GF-D8 (cell line): ENCODE data around the gene ADAMTSL2.

ENCODE experiments used
- DNase-seq: peaks from one replicate; lab custom pipeline; 2025; lab: John Stamatoyannopoulos, UW

ADAMTSL2 gene

GRCh38 chr9:133589454-133590227, 55.1 kb downstream of the ADAMTSL2 start:
- DNase-seq, result no peak

DNA sequence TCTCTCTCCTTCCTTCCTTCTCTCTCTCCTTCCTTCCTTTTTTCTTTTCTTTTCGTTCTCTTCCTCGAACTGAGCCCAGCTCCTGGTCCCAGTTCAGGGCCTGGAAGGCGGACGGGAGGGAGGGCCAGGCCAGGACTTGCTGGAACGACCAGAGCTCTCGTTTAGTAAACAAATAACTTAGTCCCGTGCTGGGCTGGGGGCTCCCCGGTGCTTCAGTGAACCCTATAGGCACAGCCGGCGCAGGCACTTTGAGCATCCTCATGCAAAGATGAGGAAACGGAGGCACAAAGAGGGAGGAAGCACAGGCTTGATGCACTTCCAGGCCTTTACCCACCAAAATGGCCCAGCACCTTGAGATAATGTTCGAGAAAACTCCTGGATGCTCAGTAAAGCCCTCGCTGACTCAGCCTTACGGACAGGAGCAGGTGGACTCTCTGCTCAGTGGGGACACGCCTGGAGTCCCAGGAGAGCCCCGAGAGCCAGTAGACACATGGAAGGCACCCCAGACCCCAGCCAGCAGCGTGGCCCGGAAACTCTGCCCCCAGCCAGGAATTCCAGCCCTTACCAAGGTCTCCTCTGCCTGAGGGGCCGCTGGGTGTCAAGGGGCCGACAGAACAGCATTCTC, 55.8 kb downstream of the ADAMTSL2 start:
- no peak for DNase-seq

GRCh38 chr9:133591116-133591910, 56.8 kb downstream of the ADAMTSL2 start:
- DNase-seq, result no peak

GRCh38 chr9:133591985-133592384, 57.5 kb downstream of the ADAMTSL2 start:
- DNase-seq, result no peak

DNA sequence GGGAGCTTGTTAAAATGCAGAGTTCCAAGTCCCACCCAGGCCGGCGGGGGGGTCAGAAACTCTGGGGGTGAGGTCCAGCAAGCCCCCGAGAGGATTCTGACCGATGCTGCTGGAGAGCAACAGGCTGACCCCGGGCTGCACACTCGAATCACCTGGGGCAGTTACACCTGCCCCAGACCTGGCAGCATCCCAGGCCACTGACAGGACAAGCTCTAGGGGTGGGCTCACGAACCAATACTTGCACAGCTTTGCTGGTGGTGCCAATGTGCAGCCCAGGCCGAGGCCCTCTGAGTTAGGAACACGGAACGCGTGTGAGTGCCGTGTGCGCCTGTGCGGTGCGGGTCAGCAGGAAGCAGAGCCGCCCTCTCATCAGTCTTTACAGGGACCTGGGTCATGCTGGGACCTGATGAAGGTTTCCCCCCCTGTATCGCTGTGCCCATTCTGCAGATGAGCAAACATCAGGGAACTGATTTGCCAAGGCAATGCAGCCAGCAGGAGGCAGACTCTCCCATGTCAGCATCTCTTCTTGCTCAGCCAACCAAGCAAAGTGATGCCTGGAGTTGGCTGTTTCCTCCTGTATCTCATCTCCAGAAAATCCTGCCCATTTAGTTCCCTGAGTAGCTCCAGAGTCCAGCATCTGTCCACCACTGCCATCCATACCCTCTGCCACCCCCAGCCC, 58.4 kb downstream of the ADAMTSL2 start:
- DNase-seq, result no peak

- no peak for DNase-seq
These were observed 59.2 kb downstream of the ADAMTSL2 start for GRCh38 chr9:133593587-133594253.

- no peak for DNase-seq
These were observed 59.8 kb downstream of the ADAMTSL2 start for GRCh38 chr9:133594310-133594709.

- DNase-seq, result no peak
These were observed 61.4 kb downstream of the ADAMTSL2 start for GRCh38 chr9:133595910-133596309.

DNA sequence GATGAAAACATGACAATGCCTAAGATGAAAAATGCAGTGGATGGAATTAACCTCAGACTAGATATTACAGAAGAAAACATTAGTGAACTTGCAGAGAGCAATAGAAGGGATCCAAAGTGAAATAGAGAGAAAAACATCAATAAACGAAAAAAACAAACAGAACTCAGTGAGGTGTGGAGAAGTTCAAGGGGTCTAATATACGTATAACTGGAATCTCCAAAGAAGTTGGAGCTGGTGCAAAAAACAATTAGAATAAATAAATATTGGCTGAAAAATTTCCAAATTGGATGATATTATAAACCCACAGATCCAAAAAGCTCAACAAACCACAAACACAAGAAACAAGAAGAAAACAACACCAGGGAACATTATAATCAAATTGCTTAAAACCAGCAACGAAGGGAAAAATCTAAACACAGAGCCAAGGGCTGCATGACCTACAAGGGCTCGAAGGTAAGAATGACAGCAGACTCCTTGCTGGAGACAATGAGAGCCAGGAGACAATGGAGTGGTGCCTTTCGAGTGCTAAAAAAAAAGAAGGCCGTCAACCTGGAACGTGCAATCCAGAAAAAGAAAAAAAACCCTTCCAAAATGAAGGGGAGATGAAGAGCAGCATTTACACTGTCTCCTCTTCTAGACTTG, 62.9 kb downstream of the ADAMTSL2 start:
- DNase-seq, result no peak

- DNase-seq, result no peak
These were observed 64.5 kb downstream of the ADAMTSL2 start for GRCh38 chr9:133598978-133599377.

DNA sequence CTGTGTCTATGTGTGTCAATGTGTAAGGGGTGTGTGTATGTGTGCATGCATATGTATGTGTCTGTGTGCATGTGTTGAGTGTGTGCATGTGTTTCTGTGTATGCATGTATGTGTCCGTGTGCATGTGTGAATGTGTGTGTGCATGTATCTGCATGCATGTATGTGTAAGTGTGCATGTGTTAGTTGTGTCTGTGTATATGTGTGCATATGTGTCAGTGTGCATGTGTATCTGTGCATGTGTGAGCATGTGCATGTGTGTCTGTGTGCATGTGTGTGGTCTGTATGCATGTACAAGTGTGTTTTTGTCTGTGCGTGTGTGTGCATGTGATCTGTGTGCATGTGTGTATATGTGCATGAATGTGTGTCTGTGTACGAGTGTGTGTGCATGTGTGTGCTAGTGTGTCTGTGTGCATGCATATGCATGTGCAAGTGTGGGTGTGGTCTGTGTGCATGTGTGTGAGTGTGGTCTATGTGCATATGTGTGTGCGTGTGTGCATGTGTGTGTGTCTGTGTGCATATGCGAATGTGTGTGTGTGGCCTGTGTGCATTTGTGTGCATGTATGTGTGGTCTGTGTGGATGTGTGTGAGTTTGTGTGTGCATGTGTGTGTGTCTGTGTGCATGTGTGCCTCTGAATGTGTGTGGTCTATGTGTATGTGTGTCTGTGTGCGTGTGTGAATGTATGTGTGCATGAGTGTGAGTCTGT, 65.1 kb downstream of the ADAMTSL2 start:
- DNase-seq, result no peak

GRCh38 chr9:133600739-133601138, 66.2 kb downstream of the ADAMTSL2 start:
- DNase-seq, result no peak

DNA sequence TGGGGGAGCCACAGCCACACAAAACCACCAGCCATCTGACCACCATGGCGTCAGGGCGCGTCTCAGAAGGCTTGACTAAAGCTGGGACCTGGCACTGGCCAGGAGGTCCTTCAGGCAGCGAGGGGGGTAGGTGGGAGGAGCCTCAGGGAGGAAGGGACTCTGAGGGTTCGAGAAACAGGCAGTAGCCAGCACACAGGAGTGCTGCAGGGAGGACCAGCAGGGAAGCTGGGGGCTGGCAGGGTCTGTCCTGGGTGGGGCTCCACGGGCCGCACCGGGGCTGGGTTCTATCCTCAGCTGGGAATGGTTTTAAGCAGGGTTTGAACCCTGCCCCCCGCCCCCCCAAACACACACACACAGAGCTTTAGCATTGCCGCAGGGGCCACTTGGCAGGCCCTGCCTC, 67.2 kb downstream of the ADAMTSL2 start:
- DNase-seq, result no peak

GRCh38 chr9:133602277-133602676, 67.8 kb downstream of the ADAMTSL2 start:
- no peak for DNase-seq

DNA sequence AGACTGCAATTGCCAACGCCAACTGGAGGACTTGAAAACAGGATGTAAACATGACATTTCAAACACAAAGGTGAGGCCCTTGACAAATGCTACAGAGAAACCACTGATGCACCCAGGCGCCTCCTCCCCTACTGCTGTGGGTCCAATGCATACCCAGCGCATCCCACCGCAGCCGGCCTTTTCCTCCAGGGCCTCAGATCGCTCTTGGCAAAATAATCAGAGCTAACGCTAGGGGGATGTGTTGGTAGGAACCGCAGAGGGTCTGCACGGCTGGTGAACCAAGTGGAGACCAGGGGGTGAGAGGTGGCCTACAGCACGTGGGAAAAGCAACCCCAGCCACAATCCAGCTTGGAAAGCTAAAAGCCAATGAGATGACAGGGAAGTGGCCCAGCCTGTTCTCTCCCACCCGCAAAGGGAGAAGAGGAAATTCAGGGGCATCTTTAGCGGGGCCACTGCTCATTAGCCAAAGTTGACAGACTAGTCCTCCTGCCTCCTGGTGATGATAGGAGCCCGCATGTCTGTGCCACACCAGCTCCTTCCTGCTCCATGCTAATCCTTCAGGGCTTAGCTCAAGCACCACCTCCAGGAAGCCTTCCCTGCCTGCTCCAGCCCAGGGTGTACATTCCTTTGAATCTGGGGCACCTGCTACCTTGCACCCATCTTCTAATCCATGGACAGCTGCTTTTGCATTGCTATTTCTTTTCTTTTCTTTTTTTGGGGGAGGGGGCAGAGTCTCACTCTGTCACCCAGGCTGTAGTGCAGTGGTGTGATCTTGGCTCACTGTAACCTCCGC, 68.8 kb downstream of the ADAMTSL2 start:
- DNase-seq, result no peak

DNA sequence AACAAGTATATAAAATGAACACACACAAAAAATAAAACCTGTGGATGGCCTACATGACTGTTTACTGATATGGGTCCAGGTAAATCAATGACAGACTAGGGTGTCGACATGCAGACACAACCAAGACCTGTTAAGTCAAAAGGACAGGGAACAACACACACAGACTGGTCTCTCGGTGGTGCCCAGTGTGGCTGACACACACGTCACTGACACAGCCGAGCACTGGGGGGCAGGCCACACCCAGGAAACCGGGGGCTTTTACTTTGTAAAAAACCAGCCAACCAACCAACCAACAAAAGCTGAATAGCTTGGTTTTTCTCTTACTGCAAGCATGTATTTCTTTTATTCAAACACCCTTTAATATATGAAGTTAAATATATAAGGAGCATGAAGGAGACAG, 69.7 kb downstream of the ADAMTSL2 start:
- no peak for DNase-seq

DNA sequence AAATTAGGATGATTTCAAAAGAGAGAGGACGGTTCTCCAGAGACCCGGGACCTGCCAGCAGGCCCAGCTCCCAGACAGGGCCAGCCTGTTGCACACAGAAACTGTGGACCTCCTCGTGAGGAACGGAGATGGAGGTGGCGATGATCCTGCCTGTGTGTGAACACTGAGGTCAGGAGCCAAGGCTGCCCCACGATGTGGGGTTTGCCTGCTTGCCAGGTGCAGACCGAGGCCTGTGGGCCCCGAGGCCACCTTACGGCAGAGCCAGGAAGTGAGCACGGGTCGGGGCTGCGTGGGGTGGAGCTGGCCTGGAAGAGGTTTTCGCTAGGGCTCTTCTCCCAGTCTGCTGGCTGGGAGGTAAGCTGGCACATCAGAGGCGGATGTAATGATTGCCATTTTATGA, 70.4 kb downstream of the ADAMTSL2 start:
- no peak for DNase-seq

DNA sequence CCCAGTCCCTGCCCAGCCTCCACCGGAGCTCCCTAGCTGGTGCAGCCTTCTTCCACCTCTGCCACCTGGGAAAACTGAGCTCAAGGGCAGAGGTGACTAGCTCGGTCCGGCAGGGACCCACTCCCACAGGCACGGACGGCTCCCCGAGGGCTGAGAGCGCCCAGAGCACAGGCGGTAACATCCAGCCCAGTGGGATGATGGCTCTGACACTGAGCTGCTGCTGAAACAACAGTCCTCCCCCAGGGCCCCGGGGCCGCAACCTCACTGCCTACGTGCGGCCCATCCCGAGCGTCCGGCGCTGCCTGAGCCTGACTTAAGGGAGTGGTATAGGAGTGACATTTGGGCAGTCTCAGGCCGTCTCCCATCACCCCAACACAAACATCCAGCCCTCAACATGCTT, 70.9 kb downstream of the ADAMTSL2 start:
- no peak for DNase-seq

- DNase-seq, result no peak
These were observed 71.6 kb downstream of the ADAMTSL2 start for GRCh38 chr9:133605856-133606707.
